ENCODE data around the gene KDM1B. TPM values are rescaled to one million over a fixed set of nuclear protein-coding genes. Genes with fewer than 3 reads are reported as not detected.

The KDM1B gene
- total and polyA plus RNA-seq, 2 experiments from 2014 or later = 3.8 to 9.0 TPM

DNA sequence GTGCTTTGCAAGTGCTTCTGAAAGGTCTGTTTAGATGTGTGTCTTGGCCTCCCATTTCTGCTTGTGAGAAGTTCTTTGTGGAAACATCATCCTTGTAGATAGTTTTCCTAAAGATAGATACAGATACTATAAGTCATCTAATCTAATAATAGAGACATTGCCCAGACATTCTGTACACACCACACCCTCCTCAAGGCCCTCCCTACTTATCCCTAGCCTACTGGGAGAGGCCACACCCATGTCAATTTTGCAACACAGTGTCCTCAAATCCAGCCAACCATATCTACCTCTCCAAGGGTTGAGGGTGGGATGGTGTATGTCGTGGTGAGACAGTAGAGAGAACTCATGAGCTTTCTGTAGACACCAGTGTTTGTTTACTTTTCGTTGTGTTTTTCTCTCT, 6.2 kb downstream of the KDM1B start:
- Histone ChIP-seq H3K4me1 (ENCODE audit: insufficient read depth) (peaks cover 1% of the 10 kb centered on the region; the same call in 1 of the 2 replicates), H3K79me2 (replicated peaks; ENCODE audit: insufficient read depth) (no peaks in the 10 kb centered on the region; the same call in 1 of the 2 replicates), H4K20me1 (replicated peaks; ENCODE audit: insufficient read depth) (no peaks in the 10 kb centered on the region), H3K9me2 (ENCODE audit: insufficient read depth) (no peaks in the 10 kb centered on the region), H3K36me3 (ENCODE audit: insufficient read depth) (peaks cover 20% of the 10 kb centered on the region), H3K4me3 (no peak overlapping the region), H2AFZ (no peak overlapping the region), H3K27ac (ENCODE audit: low read depth) (no peak overlapping the region), H3K27me3 (ENCODE audit: insufficient read depth) (no peaks in the 10 kb centered on the region), H3F3A (replicated peaks; ENCODE audit: low read depth) (0 out of 2 replicates have a peak, but pooled peaks cover 3% of the 10 kb centered on the region), H3K4me2 (no peak overlapping the region)
- Mint-ChIP-seq H3K36me3 (ENCODE audit: low read depth) (peaks cover 41% of the 10 kb centered on the region), H3K4me1 (0 out of 3 replicates have a peak, but pooled peaks cover under 1% of the 10 kb centered on the region), H3K9me3 (no peaks in the 10 kb centered on the region), H3K4me3 (no peak overlapping the region), H3K27ac (no peak overlapping the region), H3K27me3 (ENCODE audit: insufficient read depth, low read depth, poor library complexity) (no peaks in the 10 kb centered on the region)
- no peak for ATAC-seq
- no peak for DNase-seq (ENCODE audit: low spot score)
- TF ChIP-seq, protein P1, sequence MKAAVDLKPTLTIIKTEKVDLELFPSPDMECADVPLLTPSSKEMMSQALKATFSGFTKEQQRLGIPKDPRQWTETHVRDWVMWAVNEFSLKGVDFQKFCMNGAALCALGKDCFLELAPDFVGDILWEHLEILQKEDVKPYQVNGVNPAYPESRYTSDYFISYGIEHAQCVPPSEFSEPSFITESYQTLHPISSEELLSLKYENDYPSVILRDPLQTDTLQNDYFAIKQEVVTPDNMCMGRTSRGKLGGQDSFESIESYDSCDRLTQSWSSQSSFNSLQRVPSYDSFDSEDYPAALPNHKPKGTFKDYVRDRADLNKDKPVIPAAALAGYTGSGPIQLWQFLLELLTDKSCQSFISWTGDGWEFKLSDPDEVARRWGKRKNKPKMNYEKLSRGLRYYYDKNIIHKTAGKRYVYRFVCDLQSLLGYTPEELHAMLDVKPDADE (IDR thresholded peaks at IDR 0.05) = no peak
- TF ChIP-seq ZNF114 (CRISPR knock-in tag; IDR thresholded peaks at IDR 0.05) (no peak), REST (IDR thresholded peaks at IDR 0.05; ENCODE audit: unreplicated experiment) (no peak), STAT1 (IDR thresholded peaks at IDR 0.05; ENCODE audit: unreplicated experiment) (no peak), EZH2 (IDR thresholded peaks at IDR 0.05; ENCODE audit: low read depth, unreplicated experiment) (no peak), CREB1 (CRISPR knock-in tag; IDR thresholded peaks at IDR 0.05; ENCODE audit: low read depth) (no peak)

- ATAC-seq = no peak
- H3K4me3 Mint-ChIP-seq = no peak overlapping the region
Measured at GRCh38 chr6:18162401-18162800, 7.2 kb downstream of the KDM1B start.

More at GRCh38 chr6:18162401-18162800, 7.2 kb downstream of the KDM1B start:
- TF ChIP-seq EZH2phosphoT487 (IDR thresholded peaks at IDR 0.05; ENCODE audit: unreplicated experiment) = no peak
- Histone ChIP-seq H3K4me2 (no peak overlapping the region), H3K36me3 (ENCODE audit: insufficient read depth) (peaks cover 26% of the 10 kb centered on the region), H3K9me2 (ENCODE audit: insufficient read depth) (no peaks in the 10 kb centered on the region), H3K27me3 (ENCODE audit: insufficient read depth) (no peaks in the 10 kb centered on the region), H3F3A (replicated peaks; ENCODE audit: low read depth) (0 out of 2 replicates have a peak, but pooled peaks cover 3% of the 10 kb centered on the region), H3K27ac (ENCODE audit: low read depth) (no peak overlapping the region), H3K4me3 (no peak overlapping the region), H4K20me1 (replicated peaks; ENCODE audit: insufficient read depth) (no peaks in the 10 kb centered on the region), H3K4me1 (ENCODE audit: insufficient read depth) (no peaks in the 10 kb centered on the region), H3K79me2 (replicated peaks; ENCODE audit: insufficient read depth) (no peaks in the 10 kb centered on the region), H2AFZ (no peak overlapping the region)
- no peak overlapping the region for H3K27ac Mint-ChIP-seq
- no peaks in the 10 kb centered on the region for H3K9me3 Mint-ChIP-seq
- DNase-seq (ENCODE audit: low spot score) = no peak
- no peaks in the 10 kb centered on the region for H3K27me3 Mint-ChIP-seq (ENCODE audit: insufficient read depth, low read depth, poor library complexity)
- peaks cover 44% of the 10 kb centered on the region for H3K36me3 Mint-ChIP-seq (ENCODE audit: low read depth)
- H3K4me1 Mint-ChIP-seq = no peaks in the 10 kb centered on the region

Data from GM23338 (cell line).